ENCODE measurements around the gene GARRE1.

- TF ChIP-seq, protein P1, sequence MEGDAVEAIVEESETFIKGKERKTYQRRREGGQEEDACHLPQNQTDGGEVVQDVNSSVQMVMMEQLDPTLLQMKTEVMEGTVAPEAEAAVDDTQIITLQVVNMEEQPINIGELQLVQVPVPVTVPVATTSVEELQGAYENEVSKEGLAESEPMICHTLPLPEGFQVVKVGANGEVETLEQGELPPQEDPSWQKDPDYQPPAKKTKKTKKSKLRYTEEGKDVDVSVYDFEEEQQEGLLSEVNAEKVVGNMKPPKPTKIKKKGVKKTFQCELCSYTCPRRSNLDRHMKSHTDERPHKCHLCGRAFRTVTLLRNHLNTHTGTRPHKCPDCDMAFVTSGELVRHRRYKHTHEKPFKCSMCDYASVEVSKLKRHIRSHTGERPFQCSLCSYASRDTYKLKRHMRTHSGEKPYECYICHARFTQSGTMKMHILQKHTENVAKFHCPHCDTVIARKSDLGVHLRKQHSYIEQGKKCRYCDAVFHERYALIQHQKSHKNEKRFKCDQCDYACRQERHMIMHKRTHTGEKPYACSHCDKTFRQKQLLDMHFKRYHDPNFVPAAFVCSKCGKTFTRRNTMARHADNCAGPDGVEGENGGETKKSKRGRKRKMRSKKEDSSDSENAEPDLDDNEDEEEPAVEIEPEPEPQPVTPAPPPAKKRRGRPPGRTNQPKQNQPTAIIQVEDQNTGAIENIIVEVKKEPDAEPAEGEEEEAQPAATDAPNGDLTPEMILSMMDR (IDR thresholded peaks at IDR 0.05) = no peak
- no peak for TF ChIP-seq POLR2A (IDR thresholded peaks at IDR 0.05)
Measured at GRCh38 chr19:34235425-34235940, 18.9 kb upstream of the GARRE1 start.

All from right lobe of liver (tissue), 4 donors.